HepG2 (cell line): ENCODE data around the gene CMTM1. TPM values are rescaled to one million over a fixed set of nuclear protein-coding genes. Genes with fewer than 3 reads are reported as not detected.

ENCODE experiments used
- ARID2 ChIP-seq: sonication (generic); formaldehyde crosslinking; IDR thresholded peaks from 2 replicates; pipeline ENCODE4 v1.8.1; 2022; ENCODE audit warnings: mild to moderate bottlenecking, missing genetic modification reagents, borderline replicate concordance
- HMG20B ChIP-seq: conservative IDR thresholded peaks from 2 replicates; pipeline ENCODE4 v1.6.1; 2016; ENCODE audit warnings: missing genetic modification reagents, missing compliant biosample characterization
- MYC ChIP-seq: sonication (generic); formaldehyde crosslinking; IDR thresholded peaks from 2 replicates; pipeline ENCODE4 v1.9.0; 2021; ENCODE audit warnings: missing genetic modification reagents, borderline replicate concordance
- PLSCR1 ChIP-seq: sonication (generic); formaldehyde crosslinking; IDR thresholded peaks from 2 replicates; pipeline ENCODE4 v1.5.0; 2020; ENCODE audit warnings: missing genetic modification reagents, mild to moderate bottlenecking, borderline replicate concordance
- RORA ChIP-seq: sonication (generic); formaldehyde crosslinking; IDR thresholded peaks from 2 replicates; pipeline ENCODE4 v1.5.0; 2020; ENCODE audit warnings: mild to moderate bottlenecking, missing genetic modification reagents, moderate library complexity
- RXRA ChIP-seq: sonication (generic); formaldehyde crosslinking; IDR thresholded peaks from 2 replicates; pipeline ENCODE4 v1.5.1; 2020; ENCODE audit warnings: missing genetic modification reagents
- SMYD3 ChIP-seq: sonication (generic); formaldehyde crosslinking; IDR thresholded peaks from 2 replicates; pipeline ENCODE4 v1.8.1; 2023; ENCODE audit warnings: mild to moderate bottlenecking, missing genetic modification reagents
- SRF ChIP-seq: IDR thresholded peaks from 2 replicates; pipeline ENCODE4 v1.6.1; 2011; ENCODE audit warnings: mild to moderate bottlenecking, low read depth, low read length, moderate library complexity
- TSC22D2 ChIP-seq: sonication (generic); formaldehyde crosslinking; IDR thresholded peaks from 2 replicates; pipeline ENCODE4 v1.5.1; 2020; ENCODE audit warnings: missing genetic modification reagents, mild to moderate bottlenecking, borderline replicate concordance
- ZIK1 ChIP-seq: sonication (generic); formaldehyde crosslinking; IDR thresholded peaks from 2 replicates; pipeline ENCODE4 v1.5.0; 2020; ENCODE audit warnings: mild to moderate bottlenecking, low read depth, missing genetic modification reagents, borderline replicate concordance
- ZKSCAN5 ChIP-seq: sonication (generic); formaldehyde crosslinking; IDR thresholded peaks from 2 replicates; pipeline ENCODE4 v1.5.1; 2020; ENCODE audit warnings: mild to moderate bottlenecking, missing genetic modification reagents
- ZNF101 ChIP-seq: sonication (generic); formaldehyde crosslinking; IDR thresholded peaks from 2 replicates; pipeline ENCODE4 v1.4.0; 2020; ENCODE audit warnings: mild to moderate bottlenecking, low read depth, missing genetic modification reagents, borderline replicate concordance
- ZNF207 ChIP-seq: fragments of 450-650 bp; IDR thresholded peaks from 2 replicates; pipeline ENCODE4 v1.6.1; 2016; ENCODE audit warnings: antibody characterized with exemption, borderline replicate concordance
- ZNF225 ChIP-seq: sonication (generic); formaldehyde crosslinking; IDR thresholded peaks from 2 replicates; pipeline ENCODE4 v1.4.0; 2020; ENCODE audit warnings: mild to moderate bottlenecking, missing genetic modification reagents
- ZNF253 ChIP-seq: sonication (generic); formaldehyde crosslinking; IDR thresholded peaks from 2 replicates; pipeline ENCODE4 v1.8.0; 2022; ENCODE audit warnings: mild to moderate bottlenecking, missing genetic modification reagents, borderline replicate concordance
- ZNF484 ChIP-seq: sonication (generic); formaldehyde crosslinking; IDR thresholded peaks from 2 replicates; pipeline ENCODE4 v1.5.1; 2020; ENCODE audit warnings: mild to moderate bottlenecking, low read depth, missing genetic modification reagents, borderline replicate concordance
- ZNF597 ChIP-seq: sonication (generic); formaldehyde crosslinking; IDR thresholded peaks from 2 replicates; pipeline ENCODE4 v1.5.0; 2020; ENCODE audit warnings: missing genetic modification reagents
- ZNF724P ChIP-seq: sonication (generic); formaldehyde crosslinking; IDR thresholded peaks from 2 replicates; pipeline ENCODE4 v1.8.0; 2022; ENCODE audit warnings: missing genetic modification reagents, borderline replicate concordance
- ZNF737 ChIP-seq: sonication (generic); formaldehyde crosslinking; IDR thresholded peaks from 2 replicates; pipeline ENCODE4 v1.5.0; 2020; ENCODE audit warnings: missing genetic modification reagents, mild to moderate bottlenecking, borderline replicate concordance
- ZNF773 ChIP-seq: sonication (generic); formaldehyde crosslinking; IDR thresholded peaks from 2 replicates; pipeline ENCODE4 v1.4.0; 2020; ENCODE audit warnings: missing genetic modification reagents, borderline replicate concordance
- polyA plus RNA-seq, 8 experiments: library from polyadenylated mRNA; depleted of rRNA in 3 of 8; stranded (reverse) in 7 of 8; unstranded in 1 of 8; fragments of >200 nt; fragmentation: Illumina TruSeq in 4 of 8; extraction: Trizol in 4 of 8; gene quantifications; 2 replicates each; pipeline versions ENCODE4 v1.2.1 to v1.2.3, GENCODE V29; 2011 to 2016; ENCODE audit warnings: low read depth in 4 of 8, missing spikeins in 1 of 8, mixed read lengths in 1 of 8; ENCODE audit not compliant: insufficient read depth in 1 of 8
- total RNA-seq, 5 experiments: library from RNA; depleted of rRNA; stranded (reverse); fragments of >200 nt; fragmentation: Illumina TruSeq; extraction: Trizol; gene quantifications; 2 replicates each; pipeline ENCODE4 v1.2.3, GENCODE V29; 2016; ENCODE audit warnings: low read depth in 1 of 5
- TF ChIP-seq, protein P1 (sequence below): IDR thresholded peaks from 2 replicates; pipeline ENCODE4 v1.6.1; 2016; ENCODE audit warnings: low read depth, borderline replicate concordance
- TF ChIP-seq, protein P2 (sequence below): sonication (generic); formaldehyde crosslinking; IDR thresholded peaks from 2 replicates; pipeline ENCODE4 v1.5.1; 2020; ENCODE audit warnings: mild to moderate bottlenecking, moderate library complexity, missing genetic modification reagents
- TF ChIP-seq, protein P3 (sequence below): sonication (generic); formaldehyde crosslinking; conservative IDR thresholded peaks from 2 replicates; pipeline ENCODE4 v1.8.1; 2023; ENCODE audit warnings: missing genetic modification reagents

The CMTM1 gene
- total and polyA plus RNA-seq, 2 of the 13 experiments (the other 11 are each of a cell fraction or from before 2014, with no cell fraction given), result 1.7 to 2.9 TPM

GRCh38 chr16:66552286-66553177 is 13.7 kb upstream of the CMTM1 start, which contains the start of gene CKLF (continued):
- TF ChIP-seq ZKSCAN5 (CRISPR knock-in tag) (peak; percentile 46; the same call in 1 of the 2 replicates), ZNF597 (CRISPR knock-in tag) (no peak), ZIK1 (CRISPR knock-in tag) (peak; percentile 100), ZNF773 (CRISPR knock-in tag) (peak; percentile 96), ZNF207 (no peak), MYC (CRISPR knock-in tag) (peak; percentile 92), ZNF253 (CRISPR knock-in tag) (peak; percentile 73; the same call in 1 of the 2 replicates), ZNF101 (peak; percentile 86), ZNF737 (CRISPR knock-in tag) (peak; percentile 92; the same call in 1 of the 2 replicates), SMYD3 (CRISPR knock-in tag) (peak; percentile 99), ZNF225 (peak; percentile 98; the same call in 1 of the 2 replicates), RORA (CRISPR knock-in tag) (0 out of 2 replicates have a peak, but pooled peaks have one; percentile 23), ARID2 (CRISPR knock-in tag) (peak; percentile 99), TSC22D2 (peak; percentile 97), PLSCR1 (CRISPR knock-in tag) (peak; percentile 94; the same call in 1 of the 2 replicates), ZNF484 (CRISPR knock-in tag) (peak; percentile 89; the same call in 1 of the 2 replicates), ZNF724P (peak; percentile 99), HMG20B (CRISPR knock-in tag) (peak; percentile 84), RXRA (CRISPR knock-in tag) (peak; percentile 84), SRF (no peak)
- TF ChIP-seq, protein P1, sequence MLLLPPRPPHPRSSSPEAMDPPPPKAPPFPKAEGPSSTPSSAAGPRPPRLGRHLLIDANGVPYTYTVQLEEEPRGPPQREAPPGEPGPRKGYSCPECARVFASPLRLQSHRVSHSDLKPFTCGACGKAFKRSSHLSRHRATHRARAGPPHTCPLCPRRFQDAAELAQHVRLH (CRISPR knock-in tag), result peak; percentile 94; the same call in 1 of the 2 replicates
- TF ChIP-seq, protein P2, sequence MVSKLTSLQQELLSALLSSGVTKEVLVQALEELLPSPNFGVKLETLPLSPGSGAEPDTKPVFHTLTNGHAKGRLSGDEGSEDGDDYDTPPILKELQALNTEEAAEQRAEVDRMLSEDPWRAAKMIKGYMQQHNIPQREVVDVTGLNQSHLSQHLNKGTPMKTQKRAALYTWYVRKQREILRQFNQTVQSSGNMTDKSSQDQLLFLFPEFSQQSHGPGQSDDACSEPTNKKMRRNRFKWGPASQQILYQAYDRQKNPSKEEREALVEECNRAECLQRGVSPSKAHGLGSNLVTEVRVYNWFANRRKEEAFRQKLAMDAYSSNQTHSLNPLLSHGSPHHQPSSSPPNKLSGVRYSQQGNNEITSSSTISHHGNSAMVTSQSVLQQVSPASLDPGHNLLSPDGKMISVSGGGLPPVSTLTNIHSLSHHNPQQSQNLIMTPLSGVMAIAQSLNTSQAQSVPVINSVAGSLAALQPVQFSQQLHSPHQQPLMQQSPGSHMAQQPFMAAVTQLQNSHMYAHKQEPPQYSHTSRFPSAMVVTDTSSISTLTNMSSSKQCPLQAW, result peak; percentile 90; the same call in 1 of the 2 replicates
- TF ChIP-seq, protein P3, sequence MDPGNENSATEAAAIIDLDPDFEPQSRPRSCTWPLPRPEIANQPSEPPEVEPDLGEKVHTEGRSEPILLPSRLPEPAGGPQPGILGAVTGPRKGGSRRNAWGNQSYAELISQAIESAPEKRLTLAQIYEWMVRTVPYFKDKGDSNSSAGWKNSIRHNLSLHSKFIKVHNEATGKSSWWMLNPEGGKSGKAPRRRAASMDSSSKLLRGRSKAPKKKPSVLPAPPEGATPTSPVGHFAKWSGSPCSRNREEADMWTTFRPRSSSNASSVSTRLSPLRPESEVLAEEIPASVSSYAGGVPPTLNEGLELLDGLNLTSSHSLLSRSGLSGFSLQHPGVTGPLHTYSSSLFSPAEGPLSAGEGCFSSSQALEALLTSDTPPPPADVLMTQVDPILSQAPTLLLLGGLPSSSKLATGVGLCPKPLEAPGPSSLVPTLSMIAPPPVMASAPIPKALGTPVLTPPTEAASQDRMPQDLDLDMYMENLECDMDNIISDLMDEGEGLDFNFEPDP (CRISPR knock-in tag), result peak; percentile 100
